H1 (cell line): ENCODE measurements around the gene NIPAL3. TPM values are rescaled to one million over a fixed set of nuclear protein-coding genes. Genes with fewer than 3 reads are reported as not detected.

Experiments
- CBX8 ChIP-seq: fragments of 300-800, 300-1000 bp; sonication (generic); IDR thresholded peaks from 2 replicates; pipeline ENCODE4 v1.7.1; 2016; ENCODE audit warnings: low read depth, low read length, borderline replicate concordance
- CEBPB ChIP-seq: IDR thresholded peaks from 2 replicates; pipeline ENCODE4 v1.6.1; 2012; ENCODE audit warnings: low read depth, low read length
- KDM5A ChIP-seq: fragments of 200-600 bp; IDR thresholded peaks from 2 replicates; pipeline ENCODE4 v1.7.1; 2012; ENCODE audit warnings: mild to moderate bottlenecking, low read length, inconsistent platforms, mixed read lengths
- polyA plus RNA-seq, 7 experiments: library from polyadenylated mRNA; depleted of rRNA in 3 of 7; stranded (reverse) in 5 of 7; unstranded in 2 of 7; fragments of >200 nt in 5 of 7; fragments of 200-250 nt in 2 of 7; gene quantifications; 1 replicate in 5 of 7; 2 replicates in 1 of 7; 4 replicates in 1 of 7; pipeline versions ENCODE4 v1.2.1 to v1.2.3, GENCODE V29; 2011 to 2013; ENCODE audit warnings: missing spikeins in 2 of 7, mixed read lengths in 2 of 7
- total RNA-seq: library from RNA; stranded (reverse); fragmentation: NEBNext Ultra II Directional; extraction: Animal tissue kit (Norgen Biotek cat#: 25700); gene quantifications from 2 replicates; pipeline ENCODE4 v1.2.1, GENCODE V29; 2021

NIPAL3 gene
- total and polyA plus RNA-seq, 2 of the 8 experiments (the other 6 are each of a cell fraction or from before 2014, with no cell fraction given), result 8.8 to 11.0 TPM

GRCh38 chr1:24373044-24373443 is 42.6 kb upstream of the NIPAL3 start (continued):
- no peak for TF ChIP-seq KDM5A
- no peak for TF ChIP-seq CBX8
- TF ChIP-seq CEBPB, result no peak
